GM23338 (cell line): ENCODE results near the gene KATNAL1. TPM values are rescaled to one million over a fixed set of nuclear protein-coding genes. Genes with fewer than 3 reads are reported as not detected.
"Not testable (repeated sequence)": the region's sequence is repeated elsewhere in the genome, so short reads cannot be mapped to it uniquely, and the experiment has no call there.

Experiments used
- ATAC-seq: fragments of 200-7000 bp; cut with Tn5 transposase; 3 replicates; pipeline ENCODE4 v1.9.1; 2020
- DNase-seq: peaks from one replicate; pipeline ENCODE4 v3.0.0-alpha.2; 2015; ENCODE audit warnings: low spot score
- H2AFZ ChIP-seq: fragments of 200-600 bp; sonication (generic); 2 replicates; pipeline ENCODE4 v1.8.0; 2016; ENCODE audit warnings: antibody characterized with exemption, mild to moderate bottlenecking, moderate library complexity
- H3F3A ChIP-seq: fragments of 200-600 bp; sonication (generic); replicated peaks from 2 replicates; pipeline ENCODE4 v1.8.0; 2017; ENCODE audit warnings: antibody characterized with exemption, mixed run types, low read depth
- H3K27ac ChIP-seq: fragments of 200-600 bp; sonication (generic); 2 replicates; pipeline ENCODE4 v1.6.1; 2016; ENCODE audit warnings: low read depth
- H3K27me3 ChIP-seq: fragments of 200-600 bp; sonication (generic); 2 replicates; pipeline ENCODE4 v1.8.0; 2016; ENCODE audit warnings: mild to moderate bottlenecking, mixed run types, moderate library complexity; ENCODE audit not compliant: insufficient read depth
- H3K36me3 ChIP-seq: fragments of 200-600 bp; sonication (generic); 2 replicates; pipeline ENCODE4 v1.8.0; 2016; ENCODE audit warnings: mild to moderate bottlenecking; ENCODE audit not compliant: insufficient read depth
- H3K4me1 ChIP-seq: fragments of 200-600 bp; sonication (generic); 2 replicates; pipeline ENCODE4 v1.8.0; 2016; ENCODE audit warnings: mild to moderate bottlenecking, moderate library complexity; ENCODE audit not compliant: insufficient read depth
- H3K4me2 ChIP-seq: fragments of 200-600 bp; sonication (generic); 2 replicates; pipeline ENCODE4 v1.7.1; 2017; ENCODE audit warnings: mixed run types
- H3K4me3 ChIP-seq: fragments of 200-600 bp; sonication (generic); 2 replicates; pipeline ENCODE4 v1.6.1; 2016; ENCODE audit warnings: mixed run types
- H3K79me2 ChIP-seq: fragments of 200-600 bp; sonication (generic); replicated peaks from 2 replicates; pipeline ENCODE4 v1.8.0; 2017; ENCODE audit warnings: mild to moderate bottlenecking; ENCODE audit not compliant: insufficient read depth
- H3K9me2 ChIP-seq: fragments of 200-600 bp; sonication (generic); 2 replicates; pipeline ENCODE4 v1.8.0; 2017; ENCODE audit not compliant: insufficient read depth
- H4K20me1 ChIP-seq: fragments of 200-600 bp; sonication (generic); replicated peaks from 2 replicates; pipeline ENCODE4 v1.8.0; 2017; ENCODE audit warnings: mild to moderate bottlenecking; ENCODE audit not compliant: insufficient read depth
- H3K27ac Mint-ChIP-seq: 2 replicates; pipeline ENCODE4 v1.8.0; 2020; ENCODE audit warnings: inconsistent platforms, mild to moderate bottlenecking, moderate library complexity, mixed read lengths
- H3K27me3 Mint-ChIP-seq: 3 replicates; pipeline ENCODE4 v1.8.0; 2022; ENCODE audit warnings: low read depth, mild to moderate bottlenecking, moderate library complexity, mixed read lengths, inconsistent platforms; ENCODE audit not compliant: insufficient read depth, poor library complexity
- H3K36me3 Mint-ChIP-seq: 3 replicates; pipeline ENCODE4 v1.8.0; 2021; ENCODE audit warnings: low read depth, mild to moderate bottlenecking, inconsistent platforms, moderate library complexity, mixed read lengths
- H3K4me1 Mint-ChIP-seq: 3 replicates; pipeline ENCODE4 v1.8.0; 2020; ENCODE audit warnings: mild to moderate bottlenecking, inconsistent platforms, mixed read lengths
- H3K4me3 Mint-ChIP-seq: 3 replicates; pipeline ENCODE4 v1.8.0; 2021; ENCODE audit warnings: moderate library complexity, mild to moderate bottlenecking, inconsistent platforms, mixed read lengths
- H3K9me3 Mint-ChIP-seq: 3 replicates; pipeline ENCODE4 v1.8.0; 2020; ENCODE audit warnings: moderate library complexity, mild to moderate bottlenecking, inconsistent platforms, mixed read lengths
- CREB1 ChIP-seq: fragments of 250-450 bp; sonication (Bioruptor Pico); IDR thresholded peaks from 2 replicates; pipeline ENCODE4 v1.5.0; 2020; ENCODE audit warnings: low read depth, mild to moderate bottlenecking, moderate library complexity
- ETS1 ChIP-seq: IDR thresholded peaks from 2 replicates; pipeline ENCODE4 v1.6.1; 2016; ENCODE audit warnings: antibody characterized with exemption
- EZH2 ChIP-seq: fragments of 200-600 bp; sonication (generic); IDR thresholded peaks from one replicate; pipeline ENCODE4 v1.8.0; 2017; ENCODE audit warnings: antibody characterized with exemption, mild to moderate bottlenecking, low read depth; ENCODE audit not compliant: unreplicated experiment
- EZH2phosphoT487 ChIP-seq: fragments of 200-600 bp; sonication (generic); IDR thresholded peaks from one replicate; pipeline ENCODE4 v1.8.1; 2018; ENCODE audit warnings: antibody characterized with exemption; ENCODE audit not compliant: unreplicated experiment
- JUNB ChIP-seq: IDR thresholded peaks from one replicate; pipeline ENCODE4 v1.6.1; 2016; ENCODE audit warnings: antibody characterized with exemption; ENCODE audit not compliant: unreplicated experiment
- NANOG ChIP-seq: IDR thresholded peaks from 2 replicates; pipeline ENCODE4 v1.6.1; 2016; ENCODE audit warnings: antibody characterized with exemption, borderline replicate concordance
- POLR2AphosphoS5 ChIP-seq: IDR thresholded peaks from 2 replicates; pipeline ENCODE4 v1.6.1; 2016; ENCODE audit warnings: antibody characterized with exemption, low read depth
- REST ChIP-seq: IDR thresholded peaks from one replicate; pipeline ENCODE4 v1.6.1; 2018; ENCODE audit warnings: antibody characterized with exemption; ENCODE audit not compliant: unreplicated experiment
- STAT1 ChIP-seq: IDR thresholded peaks from one replicate; pipeline ENCODE4 v1.6.1; 2016; ENCODE audit warnings: antibody characterized with exemption; ENCODE audit not compliant: unreplicated experiment
- ZNF114 ChIP-seq: fragments of 250-450 bp; sonication (Bioruptor Pico); IDR thresholded peaks from 2 replicates; pipeline ENCODE4 v1.5.0; 2020; ENCODE audit warnings: mild to moderate bottlenecking, moderate library complexity
- ZNF331 ChIP-seq: fragments of 250-450 bp; sonication (Bioruptor Pico); IDR thresholded peaks from 2 replicates; pipeline ENCODE4 v1.5.0; 2020; ENCODE audit warnings: low read depth, mild to moderate bottlenecking, moderate library complexity
- polyA plus RNA-seq: library from polyadenylated mRNA; unstranded; fragments of >200 nt; fragmentation: Nextera tagmentation; extraction: Ambion mirVana; gene quantifications from 2 replicates; pipeline ENCODE4 v1.2.1, GENCODE V29; 2016
- total RNA-seq: library from RNA; depleted of rRNA; stranded (reverse); fragments of >200 nt; shearing (Covaris generic); gene quantifications from 2 replicates; pipeline ENCODE4 v1.2.3, GENCODE V29; 2014
- TF ChIP-seq, protein P1 (sequence below), 2 experiments: fragments of 200-600 bp in 1 of 2; sonication (generic) in 1 of 2; conservative IDR thresholded peaks; 2 replicates each; pipeline versions ENCODE4 v1.5.1 to v1.6.1; 2016 to 2017; ENCODE audit warnings: antibody characterized with exemption in 2 of 2, low read depth in 2 of 2, mild to moderate bottlenecking in 2 of 2, moderate library complexity in 1 of 2

The KATNAL1 gene
- total and polyA plus RNA-seq, 2 experiments from 2014 or later, result 6.1 to 11.5 TPM

- Histone ChIP-seq H3K4me1 (no peaks in the 10 kb centered on the region), H3K27me3 (no peaks in the 10 kb centered on the region), H3K4me3 (no peak overlapping the region), H3F3A (no peaks in the 10 kb centered on the region), H3K27ac (no peak overlapping the region), H2AFZ (no peak overlapping the region), H3K36me3 (peaks cover 4% of the 10 kb centered on the region; the same call in 1 of the 2 replicates), H3K9me2 (no peaks in the 10 kb centered on the region), H3K79me2 (no peaks in the 10 kb centered on the region), H3K4me2 (no peak overlapping the region), H4K20me1 (no peaks in the 10 kb centered on the region)
- H3K27me3 Mint-ChIP-seq, result peaks cover 1% of the 10 kb centered on the region
- H3K4me3 Mint-ChIP-seq, result no peak overlapping the region
- DNase-seq, result no peak
- H3K36me3 Mint-ChIP-seq, result peaks cover 27% of the 10 kb centered on the region; the same call in 2 of the 3 replicates
- no peak for ATAC-seq
- TF ChIP-seq EZH2phosphoT487, result no peak
- no peak for TF ChIP-seq REST
- no peak for TF ChIP-seq EZH2
- TF ChIP-seq, protein P1, sequence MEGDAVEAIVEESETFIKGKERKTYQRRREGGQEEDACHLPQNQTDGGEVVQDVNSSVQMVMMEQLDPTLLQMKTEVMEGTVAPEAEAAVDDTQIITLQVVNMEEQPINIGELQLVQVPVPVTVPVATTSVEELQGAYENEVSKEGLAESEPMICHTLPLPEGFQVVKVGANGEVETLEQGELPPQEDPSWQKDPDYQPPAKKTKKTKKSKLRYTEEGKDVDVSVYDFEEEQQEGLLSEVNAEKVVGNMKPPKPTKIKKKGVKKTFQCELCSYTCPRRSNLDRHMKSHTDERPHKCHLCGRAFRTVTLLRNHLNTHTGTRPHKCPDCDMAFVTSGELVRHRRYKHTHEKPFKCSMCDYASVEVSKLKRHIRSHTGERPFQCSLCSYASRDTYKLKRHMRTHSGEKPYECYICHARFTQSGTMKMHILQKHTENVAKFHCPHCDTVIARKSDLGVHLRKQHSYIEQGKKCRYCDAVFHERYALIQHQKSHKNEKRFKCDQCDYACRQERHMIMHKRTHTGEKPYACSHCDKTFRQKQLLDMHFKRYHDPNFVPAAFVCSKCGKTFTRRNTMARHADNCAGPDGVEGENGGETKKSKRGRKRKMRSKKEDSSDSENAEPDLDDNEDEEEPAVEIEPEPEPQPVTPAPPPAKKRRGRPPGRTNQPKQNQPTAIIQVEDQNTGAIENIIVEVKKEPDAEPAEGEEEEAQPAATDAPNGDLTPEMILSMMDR (conservative IDR thresholded peaks at IDR 0.05; ENCODE audit: low read depth in 2 of 2), result no peak
- TF ChIP-seq POLR2AphosphoS5, result no peak
- no peak for TF ChIP-seq NANOG
- TF ChIP-seq ZNF114, result no peak
- TF ChIP-seq ETS1, result no peak
- no peak for TF ChIP-seq JUNB
- TF ChIP-seq ZNF331, result no peak
- no peak for TF ChIP-seq CREB1 (CRISPR knock-in tag)
- no peak for TF ChIP-seq STAT1
- no peaks in the 10 kb centered on the region; the same call in 2 of the 3 replicates for H3K4me1 Mint-ChIP-seq
- H3K9me3 Mint-ChIP-seq, result peaks cover 5% of the 10 kb centered on the region; the same call in 2 of the 3 replicates
- H3K27ac Mint-ChIP-seq, result no peak overlapping the region
Observed at GRCh38 chr13:30266756-30267155, 40.6 kb downstream of the KATNAL1 start.

GRCh38 chr13:30259149-30259733 lies 48.1 kb downstream of the KATNAL1 start:
- Mint-ChIP-seq H3K4me1 (peaks cover 11% of the 10 kb centered on the region; the same call in 2 of the 3 replicates), H3K9me3 (peaks cover 13% of the 10 kb centered on the region), H3K36me3 (peaks cover 15% of the 10 kb centered on the region; the same call in 2 of the 3 replicates)
- H3K27ac Mint-ChIP-seq, H3K36me3 ChIP-seq, H3K4me3 ChIP-seq, H3K27me3 ChIP-seq, H3K79me2 ChIP-seq, H3K4me3 Mint-ChIP-seq, H3K27me3 Mint-ChIP-seq, H4K20me1 ChIP-seq, ATAC-seq, H3K4me2 ChIP-seq, H2AFZ ChIP-seq, DNase-seq, H3K9me2 ChIP-seq, H3F3A ChIP-seq, H3K27ac ChIP-seq: not testable (repeated sequence)
- H3K4me1 ChIP-seq, result peaks cover 11% of the 10 kb centered on the region; the same call in 1 of the 2 replicates
